ENCODE measurements around the gene PRTN3.
"Not testable (repeated sequence)": the region's sequence is repeated elsewhere in the genome, so short reads cannot be mapped to it uniquely, and the experiment has no call there.

PRTN3 gene

DNA sequence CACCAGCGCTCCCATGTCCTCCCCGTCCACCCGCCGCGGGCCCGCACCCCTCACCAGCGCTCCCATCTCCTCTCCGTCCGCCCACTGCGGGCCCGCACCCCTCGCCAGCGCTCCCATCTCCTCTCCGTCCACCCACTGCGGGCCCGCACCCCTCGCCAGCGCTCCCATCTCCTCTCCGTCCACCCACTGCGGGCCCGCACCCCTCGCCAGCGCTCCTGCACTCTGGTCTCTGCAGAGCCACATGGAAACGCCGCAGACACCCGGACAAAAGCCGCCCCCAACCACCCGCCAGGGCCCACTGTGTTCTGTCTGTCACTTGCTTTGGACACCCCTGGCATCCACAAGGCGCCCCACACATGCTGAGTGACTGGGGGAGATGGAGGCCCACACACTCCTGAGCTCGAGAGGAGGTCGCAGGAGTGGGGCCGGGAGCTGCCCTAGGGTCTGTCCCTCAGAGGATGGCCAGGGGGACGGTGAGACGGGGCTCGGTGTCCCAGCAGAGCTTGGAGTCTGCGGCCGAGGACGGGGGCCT lies 26.0 kb downstream of the PRTN3 start:
- DNase-seq (ENCODE audit: low read depth in 2 of 2), result no peak

DNA sequence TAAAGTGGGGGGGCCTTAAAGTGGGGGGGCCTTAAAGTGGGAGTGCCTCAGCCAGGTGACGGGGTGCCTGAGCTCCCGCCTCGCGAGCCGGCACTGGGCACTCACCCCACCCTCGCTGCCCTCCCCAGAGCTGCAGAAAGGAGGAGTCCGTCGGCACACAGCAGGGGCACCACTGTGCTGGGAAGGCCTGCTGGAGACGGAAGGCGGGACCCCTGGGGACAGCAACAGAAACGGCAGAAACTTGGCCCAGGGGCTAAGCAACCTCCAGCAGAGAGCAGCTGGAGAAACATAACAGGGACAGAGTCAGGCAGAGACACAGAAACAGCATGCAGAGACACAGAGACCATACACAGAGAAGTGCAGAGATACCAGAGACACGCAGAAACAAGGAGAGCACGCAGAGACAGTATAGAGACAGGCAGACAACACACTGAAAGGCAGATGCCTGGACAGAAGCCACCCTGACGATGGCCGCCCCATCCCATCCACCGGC lies 26.5 kb downstream of the PRTN3 start:
- no peak for DNase-seq (ENCODE audit: low read depth in 2 of 2)

DNA sequence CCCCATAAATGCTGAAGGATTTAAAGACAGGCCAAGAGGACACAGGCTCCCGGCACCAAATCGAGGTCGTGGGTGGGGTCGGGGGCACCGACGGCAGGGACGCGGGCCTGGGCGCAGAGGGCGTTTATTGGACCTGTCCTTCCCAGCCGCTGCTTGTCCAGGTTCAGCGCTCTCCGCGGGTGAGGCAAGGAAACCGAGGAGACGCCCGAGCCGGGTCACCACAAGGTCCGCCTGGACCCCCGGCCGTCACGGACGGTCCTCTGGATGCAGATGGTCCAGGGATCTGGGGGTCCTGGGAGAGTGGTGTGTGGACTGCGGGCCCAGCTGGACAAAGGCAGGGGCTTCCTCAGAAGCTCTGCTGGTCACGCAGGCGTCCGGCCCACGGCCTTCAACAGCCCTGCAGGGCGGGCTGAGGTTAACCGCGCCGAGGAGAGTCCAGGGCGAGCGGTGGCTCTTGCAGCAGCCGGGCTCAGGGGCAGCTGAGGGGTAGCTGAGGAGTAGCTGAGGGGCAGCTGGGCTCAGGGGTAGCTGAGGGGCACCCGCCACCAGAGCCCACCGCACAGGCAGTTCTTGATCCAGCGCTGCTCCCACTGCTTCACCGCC lies 27.2 kb downstream of the PRTN3 start:
- no peak for DNase-seq (ENCODE audit: low read depth in 2 of 2)

DNA sequence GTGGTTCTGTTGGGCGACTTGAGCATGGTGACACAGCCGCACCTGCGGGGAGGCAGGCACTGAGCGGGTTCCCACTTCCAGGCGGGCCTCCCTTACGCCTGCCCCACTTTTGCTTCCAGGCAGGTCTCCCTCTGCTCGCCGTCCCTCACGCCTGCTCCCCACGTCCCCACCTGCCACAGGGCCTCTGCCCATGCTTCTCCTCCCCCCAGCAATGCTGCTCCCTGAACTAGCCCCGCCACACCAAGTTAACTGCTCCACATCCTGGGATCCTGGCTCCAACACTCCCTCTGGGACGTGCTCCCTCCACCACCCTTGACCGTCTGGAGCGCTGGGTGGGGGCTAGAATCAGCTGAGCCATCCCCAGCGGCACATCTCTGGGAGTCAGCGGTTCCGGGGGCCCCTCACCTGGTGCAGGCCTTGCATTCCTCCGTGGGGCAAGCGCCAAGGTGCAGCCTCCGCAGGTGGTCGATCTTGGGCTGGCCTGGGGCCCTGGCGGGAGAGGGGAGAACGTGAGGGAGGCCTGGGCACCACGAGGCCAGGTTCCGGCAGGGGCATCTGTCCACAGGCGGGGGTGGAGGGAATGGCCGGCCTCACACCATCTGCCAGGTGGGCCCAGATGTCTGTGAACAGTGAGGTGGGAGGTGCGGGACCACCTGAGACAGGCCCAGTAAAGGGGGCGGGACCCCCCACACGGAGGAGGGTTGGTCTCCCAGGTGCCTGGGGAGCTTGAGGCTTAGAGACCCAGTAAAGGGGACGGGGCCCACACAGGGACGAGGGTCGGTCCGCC lies 27.9 kb downstream of the PRTN3 start:
- no peak for DNase-seq (ENCODE audit: low read depth in 2 of 2)

DNA sequence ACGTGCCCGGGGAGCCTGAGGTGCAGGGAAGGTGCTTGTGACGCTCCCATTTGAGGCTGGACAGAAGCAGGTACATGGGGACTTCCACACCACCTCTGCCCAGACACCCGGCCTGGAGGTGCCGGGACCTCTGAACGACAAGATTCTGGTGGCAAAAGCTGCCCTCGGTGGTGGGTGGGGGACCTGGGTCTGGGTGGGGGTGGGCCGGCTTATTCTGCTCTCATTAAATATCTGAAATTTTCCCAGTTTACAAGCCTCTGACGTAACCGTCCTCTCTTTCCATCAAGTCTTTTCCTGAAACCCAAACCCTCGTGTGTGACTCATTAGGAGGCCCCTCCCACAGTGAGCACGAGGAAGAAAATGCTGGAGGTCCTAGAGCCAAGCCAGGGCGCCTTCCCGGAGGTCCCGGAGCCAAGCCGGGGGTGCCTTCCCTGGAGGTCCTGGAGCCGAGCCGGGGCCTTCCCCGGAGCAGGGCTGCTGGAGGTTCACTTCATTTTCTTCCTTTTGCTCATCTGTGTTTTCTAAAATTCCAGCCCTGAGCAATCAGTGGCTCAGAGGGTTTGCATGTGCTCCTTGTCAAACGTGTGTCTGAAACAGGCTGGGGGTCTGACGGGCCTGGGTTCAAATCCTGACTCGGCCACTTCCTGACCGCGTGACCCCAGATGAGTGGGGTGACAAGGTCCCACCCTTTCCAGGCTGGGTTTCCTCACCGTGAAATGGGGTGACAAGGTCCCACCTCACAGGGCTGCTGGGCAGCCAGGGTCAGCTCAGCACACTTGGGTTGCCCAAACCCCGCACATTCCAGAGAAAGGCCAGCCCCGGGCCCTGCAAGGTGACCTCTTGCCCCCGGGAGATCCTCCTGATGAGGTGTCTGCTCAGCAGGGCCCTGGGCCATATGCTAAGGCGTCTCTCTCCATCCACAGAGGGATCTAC lies 28.7 kb downstream of the PRTN3 start:
- no peak for DNase-seq (ENCODE audit: low read depth in 2 of 2)

DNA sequence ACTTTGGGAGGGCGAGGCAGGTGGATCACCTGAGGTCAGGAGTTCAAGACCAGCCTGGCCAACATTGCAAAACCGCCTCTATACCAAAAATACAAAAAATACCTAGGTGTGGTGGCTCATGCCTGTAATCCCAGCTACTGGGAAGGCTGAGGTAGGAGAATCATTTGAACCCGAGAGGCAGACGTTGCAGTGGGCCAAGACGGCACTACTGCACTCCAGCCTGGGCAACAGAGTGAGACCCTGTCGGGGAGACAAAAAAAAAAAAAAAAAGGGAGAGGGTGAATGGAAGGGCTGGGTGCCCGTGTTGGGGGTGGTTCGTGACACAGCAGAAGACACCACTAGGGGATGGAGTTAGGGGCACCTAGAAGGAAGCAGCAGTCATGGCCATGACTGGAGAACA lies 29.5 kb downstream of the PRTN3 start:
- DNase-seq (ENCODE audit: low read depth in 2 of 2), result no peak

DNA sequence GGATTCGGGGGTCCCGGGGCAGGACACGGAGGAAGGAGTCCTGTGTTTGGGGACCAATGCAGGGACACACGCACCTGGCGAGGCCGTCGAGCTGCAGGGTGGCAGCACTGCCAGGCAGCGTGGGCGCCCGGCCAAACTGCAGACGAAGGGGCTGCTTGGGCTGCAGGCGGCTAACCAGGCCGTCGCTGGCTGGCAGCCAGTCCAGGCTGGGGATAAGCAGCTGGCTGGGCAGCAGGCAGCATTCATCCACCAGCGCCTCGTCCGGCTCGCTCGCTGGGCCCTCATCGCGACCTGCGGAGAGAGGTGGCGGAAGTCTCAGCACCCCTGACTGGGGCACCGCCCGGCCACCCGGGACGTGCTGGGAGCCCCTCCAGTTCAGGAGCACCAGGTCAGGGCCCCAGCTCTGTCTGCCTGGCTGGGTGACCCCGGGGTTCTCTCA lies 30.2 kb downstream of the PRTN3 start:
- DNase-seq (ENCODE audit: low read depth in 2 of 2), result no peak

DNA sequence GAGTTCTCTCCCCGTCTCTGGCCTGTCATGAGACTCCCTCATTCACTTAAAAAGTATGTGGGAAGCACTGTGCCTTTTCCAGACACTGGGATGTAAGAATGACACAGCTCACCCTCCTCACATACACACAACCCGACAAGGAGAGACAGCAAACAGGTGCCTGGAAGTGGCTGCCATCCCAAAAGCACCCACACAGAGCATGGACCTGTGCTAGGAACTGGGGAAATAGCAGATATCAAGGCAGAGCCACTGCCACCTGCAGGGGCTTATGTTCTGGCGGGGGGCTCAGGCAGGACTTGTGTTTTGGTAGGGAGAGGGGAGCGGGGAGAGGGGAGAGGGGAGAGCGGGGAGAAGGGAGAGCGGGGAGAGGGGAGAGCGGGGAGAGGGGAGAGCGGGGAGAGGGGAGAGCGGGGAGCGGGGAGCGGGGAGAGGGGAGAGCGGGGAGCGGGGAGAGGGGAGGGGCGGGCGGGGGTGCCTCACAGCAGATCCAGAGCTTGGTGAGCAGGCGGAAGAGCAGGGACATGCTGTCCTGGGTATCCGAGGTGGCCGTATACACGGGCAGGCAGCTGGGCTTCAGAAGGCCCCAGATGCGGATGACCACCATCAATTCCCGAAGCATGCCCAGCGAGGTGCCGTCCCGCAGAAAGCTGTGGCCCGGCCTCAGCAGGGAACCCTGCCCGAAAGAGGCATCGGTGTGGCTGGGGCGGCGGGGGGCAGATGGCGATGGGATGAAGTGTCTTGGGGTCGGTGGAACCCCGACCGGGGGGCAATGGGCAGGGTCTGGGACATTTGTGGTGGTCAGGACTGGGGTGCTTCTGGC lies 30.9 kb downstream of the PRTN3 start:
- DNase-seq (ENCODE audit: low read depth in 2 of 2), result no peak

DNA sequence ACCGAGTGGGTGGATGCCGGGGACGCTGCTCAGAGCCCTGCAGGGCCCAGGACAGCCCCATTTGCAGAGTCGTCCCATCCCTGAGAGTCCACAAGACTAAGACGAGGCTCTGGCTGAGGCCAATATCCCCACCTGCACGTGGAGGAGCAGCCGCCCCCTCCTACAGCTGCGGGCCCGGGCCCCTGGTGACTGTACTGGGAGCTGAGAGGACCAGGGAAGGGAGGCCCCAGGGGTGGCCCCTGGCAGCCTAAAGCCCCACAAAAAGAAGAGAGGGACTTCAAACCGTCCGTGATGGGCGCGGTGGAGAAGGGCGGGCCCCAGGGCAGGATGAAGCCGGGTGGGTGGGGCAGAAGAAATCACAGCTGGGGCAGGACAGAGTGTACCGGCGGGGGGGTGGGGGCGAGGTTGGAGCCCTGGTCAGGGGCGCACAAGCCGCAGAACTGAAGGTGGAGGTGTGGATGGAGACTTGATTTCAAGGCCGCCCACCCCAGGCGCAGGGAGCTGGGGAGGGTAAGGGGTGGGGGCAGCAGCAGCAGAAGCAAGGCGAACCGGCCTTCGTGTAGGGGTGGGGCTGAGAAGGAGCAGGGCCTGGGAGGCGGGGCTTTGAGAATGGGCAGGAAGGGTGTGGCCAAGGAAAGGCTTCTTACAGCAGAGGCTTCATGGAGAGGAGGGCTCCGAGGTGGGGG lies 31.6 kb downstream of the PRTN3 start:
- peak; percentile 65 for DNase-seq (ENCODE audit: low read depth in 2 of 2)

DNA sequence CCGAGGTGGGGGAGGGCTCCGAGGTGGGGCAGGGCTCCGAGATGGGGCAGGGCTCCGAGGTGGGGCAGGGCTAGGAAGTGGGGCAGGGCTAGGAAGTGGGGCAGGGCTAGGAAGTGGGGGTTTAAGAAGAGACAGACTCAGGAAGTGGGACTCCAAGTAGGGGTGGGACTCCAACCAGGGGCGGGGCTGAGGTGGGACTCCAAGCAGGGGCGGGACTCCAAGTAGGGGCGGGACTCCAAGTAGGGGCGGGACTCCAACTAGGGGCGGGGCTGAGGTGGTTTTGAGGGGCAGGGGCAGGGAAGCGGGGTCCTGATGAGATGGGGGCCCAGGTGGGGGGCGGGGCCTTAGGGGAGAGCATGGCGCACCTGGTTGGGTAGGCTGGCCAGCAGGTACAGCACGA lies 32.3 kb downstream of the PRTN3 start:
- DNase-seq (ENCODE audit: low read depth in 2 of 2), result peak; percentile 38 to 41

DNA sequence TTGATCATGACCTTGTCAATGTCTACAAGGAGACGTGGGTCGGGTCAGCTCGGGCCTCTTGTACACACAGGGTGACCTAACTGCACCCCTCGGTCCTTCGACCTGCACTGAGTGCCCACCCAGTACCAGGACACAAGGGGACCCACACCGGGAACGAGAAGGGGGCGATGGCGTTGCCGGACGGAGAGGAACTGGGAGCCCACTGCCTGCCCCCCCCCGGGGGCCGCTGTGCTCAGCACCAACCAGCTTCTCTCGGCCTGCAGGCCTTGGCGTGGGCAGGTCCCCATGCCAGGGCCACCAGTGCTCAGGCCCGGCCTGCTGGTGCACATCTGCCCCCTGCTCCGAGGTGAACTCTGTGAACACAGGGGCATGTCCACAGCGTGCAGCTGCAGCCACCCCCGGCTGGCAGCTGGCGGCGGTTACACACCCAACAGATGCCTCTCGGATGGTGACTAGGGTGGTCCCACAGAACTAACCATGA lies 32.8 kb downstream of the PRTN3 start:
- no peak for DNase-seq (ENCODE audit: low read depth in 2 of 2)

DNA sequence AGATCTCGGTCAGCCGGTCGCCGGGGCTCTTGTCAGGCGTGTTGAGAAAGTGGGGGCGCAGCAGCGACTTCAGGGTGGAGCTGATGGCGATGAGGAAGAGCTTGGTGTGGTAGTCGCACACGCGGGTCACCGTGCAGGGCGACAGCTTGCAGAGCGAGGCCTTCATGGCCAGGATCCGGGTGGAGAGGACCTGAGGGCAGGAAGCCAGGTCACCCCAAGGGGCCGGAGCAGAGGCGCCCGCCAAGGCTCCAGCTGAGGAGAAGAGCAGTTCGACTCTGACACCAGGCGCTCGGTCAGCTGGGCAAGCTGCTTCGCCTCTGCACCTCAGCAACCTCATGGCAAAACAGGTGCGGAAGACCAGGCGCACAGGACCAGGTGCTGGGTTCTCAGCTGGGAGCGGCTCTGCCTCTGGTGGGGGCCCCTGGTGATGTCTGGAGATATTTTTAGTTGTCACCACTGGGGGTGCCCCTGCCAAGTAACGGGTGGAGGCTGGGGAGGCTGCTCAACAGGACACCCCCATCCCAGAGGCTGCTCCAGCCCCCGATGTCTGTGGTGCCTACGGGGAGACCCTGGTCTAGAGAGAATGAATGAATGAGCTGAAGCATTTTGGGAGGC lies 34.6 kb downstream of the PRTN3 start:
- no peak for DNase-seq (ENCODE audit: low read depth in 2 of 2)

DNA sequence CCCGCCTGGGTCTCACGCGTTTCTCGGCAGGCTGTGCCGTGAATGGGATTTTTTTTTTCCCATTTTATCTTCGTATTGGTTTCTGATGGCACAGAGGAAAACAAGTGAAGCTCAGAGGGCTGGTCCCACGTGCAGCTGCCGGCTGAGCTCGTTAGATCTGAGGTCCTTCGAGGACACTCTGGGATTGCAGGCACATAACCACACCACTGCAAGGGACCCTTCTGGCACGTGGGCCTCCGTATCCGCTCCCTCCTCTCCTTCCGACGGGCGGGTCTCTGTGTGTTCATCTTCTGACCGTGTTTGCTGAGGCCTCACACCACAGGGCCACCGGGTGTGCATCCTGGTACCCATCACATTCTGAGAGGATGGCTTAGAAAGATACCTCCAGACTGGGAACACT lies 35.3 kb downstream of the PRTN3 start:
- DNase-seq (ENCODE audit: low read depth in 2 of 2), result no peak

DNA sequence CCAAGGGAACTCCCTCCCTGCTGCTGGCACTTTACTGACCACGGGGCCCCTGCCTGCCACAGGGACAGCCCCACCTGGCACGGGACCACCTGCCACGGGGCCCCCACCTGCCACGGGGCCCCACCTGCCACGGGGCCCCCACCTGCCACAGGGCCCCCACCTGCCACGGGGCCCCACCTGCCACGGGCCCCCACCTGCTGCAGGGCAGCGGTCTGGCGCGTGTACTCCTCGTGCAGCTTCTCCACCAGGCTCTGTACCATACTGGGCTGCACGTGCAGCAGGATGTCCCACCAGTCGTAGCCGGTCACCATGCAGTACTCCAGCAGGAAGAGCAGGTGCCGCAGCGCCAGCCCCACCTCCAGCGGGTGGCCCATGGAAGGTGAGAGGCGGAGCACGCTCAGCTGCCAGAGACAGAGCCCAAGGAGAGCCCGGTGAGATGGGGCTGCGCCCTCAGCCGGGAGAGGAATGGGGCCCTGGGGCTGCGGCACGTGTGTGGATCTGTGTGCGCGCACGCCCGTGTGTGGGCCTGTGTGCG lies 36.0 kb downstream of the PRTN3 start:
- DNase-seq (ENCODE audit: low read depth in 2 of 2), result no peak

DNA sequence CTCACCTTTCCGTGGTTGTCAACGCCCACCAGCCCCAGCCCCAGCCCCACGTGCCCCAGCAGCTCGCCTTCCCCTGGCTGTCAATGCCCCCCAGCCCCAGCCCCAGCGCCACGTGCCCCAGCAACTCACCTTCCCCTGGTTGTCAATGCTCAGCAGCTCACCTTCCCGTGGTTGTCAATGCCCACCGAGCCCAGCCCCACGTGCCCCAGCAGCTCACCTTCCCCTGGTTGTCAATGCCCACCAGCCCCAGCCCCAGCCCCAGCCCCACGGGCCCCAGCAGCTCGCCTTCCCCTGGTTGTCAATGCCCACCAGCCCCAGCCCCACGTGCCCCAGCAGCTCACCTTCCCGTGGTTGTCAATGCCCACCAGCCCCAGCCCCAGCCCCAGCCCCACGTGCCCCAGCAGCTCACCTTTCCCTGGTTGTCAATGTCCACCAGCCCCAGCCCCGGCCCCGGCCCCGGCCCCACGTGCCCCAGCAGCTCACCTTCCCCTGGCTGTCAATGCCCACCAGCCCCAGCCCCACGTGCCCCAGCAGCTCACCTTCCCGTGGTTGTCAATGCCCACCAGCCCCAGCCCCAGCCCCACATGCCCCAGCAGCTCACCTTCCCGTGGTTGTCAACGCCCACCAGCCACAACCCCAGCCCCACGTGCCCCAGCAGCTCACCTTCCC lies 37.3 kb downstream of the PRTN3 start:
- DNase-seq (ENCODE audit: low read depth in 2 of 2), result not testable (repeated sequence)

DNA sequence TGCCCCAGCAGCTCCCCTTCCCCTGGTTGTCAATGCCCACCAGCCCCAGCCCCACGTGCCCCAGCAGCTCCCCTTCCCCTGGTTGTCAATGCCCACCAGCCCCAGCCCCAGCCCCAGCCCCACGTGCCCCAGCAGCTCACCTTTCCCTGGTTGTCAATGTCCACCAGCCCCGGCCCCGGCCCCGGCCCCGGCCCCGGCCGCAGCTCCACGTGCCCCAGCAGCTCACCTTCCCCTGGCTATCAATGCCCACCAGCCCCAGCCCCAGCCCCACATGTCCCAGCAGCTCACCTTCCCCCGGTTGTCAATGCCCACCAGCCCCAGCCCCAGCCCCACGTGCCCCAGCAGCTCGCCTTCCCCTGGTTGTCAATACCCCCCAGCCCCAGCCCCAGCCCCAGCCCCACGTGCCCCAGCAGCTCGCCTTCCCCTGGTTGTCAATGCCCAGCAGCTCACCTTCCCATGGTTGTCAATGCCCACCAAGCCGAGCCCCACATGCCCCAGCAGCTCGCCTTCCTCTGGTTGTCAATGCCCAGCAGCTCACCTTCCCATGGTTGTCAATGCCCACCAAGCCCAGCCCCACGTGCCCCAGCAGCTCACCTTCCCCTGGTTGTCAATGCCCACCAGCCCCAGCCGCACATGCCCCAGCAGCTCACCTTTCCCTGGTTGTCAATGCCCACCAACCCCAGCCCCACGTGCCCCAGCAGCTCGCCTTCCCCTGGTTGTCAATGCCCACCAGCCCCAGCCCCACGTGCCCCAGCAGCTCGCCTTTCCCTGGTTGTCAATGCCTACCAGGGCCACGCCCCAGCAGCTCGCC lies 38.2 kb downstream of the PRTN3 start:
- DNase-seq (ENCODE audit: low read depth in 2 of 2), result not testable (repeated sequence)

DNA sequence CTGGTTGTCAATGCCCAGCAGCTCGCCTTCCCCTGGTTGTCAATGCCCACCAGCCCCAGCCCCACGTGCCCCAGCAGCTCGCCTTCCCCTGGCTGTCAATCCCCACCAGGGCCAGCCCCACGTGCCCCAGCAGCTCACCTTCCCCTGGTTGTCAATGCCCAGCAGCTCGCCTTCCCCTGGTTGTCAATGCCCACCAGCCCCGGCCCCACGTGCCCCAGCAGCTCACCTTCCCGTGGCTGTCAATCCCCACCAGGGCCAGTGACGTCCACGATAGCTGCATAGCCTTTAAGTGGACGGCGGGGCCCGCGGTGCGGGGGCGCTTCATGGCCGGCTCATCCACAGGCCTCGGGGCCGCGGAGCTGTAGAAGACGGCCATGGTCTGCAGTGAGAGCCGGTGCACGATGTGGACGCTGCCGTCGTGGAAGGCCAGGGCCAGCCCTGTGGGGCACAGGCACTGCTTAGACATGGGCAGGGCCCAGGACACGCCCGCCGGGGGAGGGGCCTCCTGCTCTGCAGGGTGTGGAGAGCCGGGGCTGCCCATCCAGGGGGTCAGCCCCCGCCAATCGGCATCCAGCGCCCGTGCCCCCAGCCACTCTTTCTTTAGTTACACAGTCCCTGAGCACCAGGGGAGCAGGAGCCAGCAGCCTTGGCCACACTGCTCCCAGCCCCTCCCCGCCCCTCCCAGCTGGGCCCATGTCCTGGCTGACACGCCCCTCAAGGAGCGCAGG lies 39.1 kb downstream of the PRTN3 start:
- DNase-seq (ENCODE audit: low read depth in 2 of 2), result no peak

All from activated CD4-positive, alpha-beta T cell treated with anti-CD3 and anti-CD28 coated beads for 24 hours (primary cell).